Gastrocnemius medialis (tissue), 4 donors: ENCODE results near the gene IFRD1. TPM values are rescaled to one million over a fixed set of nuclear protein-coding genes. Genes with fewer than 3 reads are reported as not detected.

Source experiments
- ATAC-seq, 2 donors: fragments of 150-250 bp; one replicate each; pipeline ENCODE4 v1.9.1; 2016
- DNase-seq, 2 donors: peaks; one replicate each; pipeline ENCODE4 v3.0.0-alpha.2; 2019
- H3K27ac ChIP-seq, 4 donors: fragments of 200-600 bp; sonication (generic); 1 replicate in 1 of 4; 2 replicates in 3 of 4; pipeline ENCODE4 v1.5.1; 2016 to 2018; ENCODE audit warnings: mild to moderate bottlenecking in 2 of 4, moderate library complexity in 1 of 4
- H3K27me3 ChIP-seq, 3 donors: fragments of 200-600 bp; sonication (generic) in 2 of 3; 1 replicate in 1 of 3; 2 replicates in 2 of 3; pipeline versions ENCODE4 v1.5.1 to v1.6.0; 2016 to 2019; ENCODE audit warnings: mild to moderate bottlenecking in 1 of 3, moderate library complexity in 1 of 3
- H3K36me3 ChIP-seq, 2 donors: fragments of 200-600 bp; sonication (generic) in 1 of 2; one replicate each; pipeline ENCODE4 v1.5.1; 2017 to 2018
- H3K4me1 ChIP-seq, 2 donors: fragments of 200-600 bp; sonication (generic) in 1 of 2; one replicate each; pipeline ENCODE4 v1.5.1; 2016 to 2017; ENCODE audit warnings: mild to moderate bottlenecking in 2 of 2
- H3K4me3 ChIP-seq, 4 donors: fragments of 200-600 bp; sonication (generic) in 3 of 4; 1 replicate in 1 of 4; 2 replicates in 3 of 4; pipeline ENCODE4 v1.5.1; 2016 to 2019; ENCODE audit warnings: mild to moderate bottlenecking in 2 of 4
- H3K9me3 ChIP-seq, 3 donors: fragments of 200-600 bp; sonication (generic) in 2 of 3; 1 replicate in 1 of 3; 2 replicates in 2 of 3; pipeline ENCODE4 v1.5.1; 2016 to 2019
- POLR2A ChIP-seq, 2 donors: fragments of 450-650 bp; IDR thresholded peaks; one replicate each; pipeline ENCODE4 v1.6.1; 2017; ENCODE audit warnings: antibody characterized with exemption in 2 of 2, mild to moderate bottlenecking in 2 of 2, moderate library complexity in 2 of 2
- in situ Hi-C, 4 donors: fragments of 200-750 bp; cut with MboI; loops; one replicate each; pipeline versions ENCODE4 v1.15.0 to v1.8.0; 2017; ENCODE audit warnings: low sequenced_read_pairs in 4 of 4
- intact Hi-C: fragments of 100-400 bp; cut with DNase I; formaldehyde crosslinking; loops from one replicate; pipeline ENCODE4 v1.15.1; 2023; ENCODE audit warnings: low total_unique reads
- total RNA-seq, 4 donors: library from RNA; depleted of rRNA; stranded (reverse); fragments of >200 nt; gene quantifications; one replicate each; pipeline versions ENCODE4 v1.1.0 to v1.2.3, GENCODE V29; 2016
- TF ChIP-seq, protein P1 (sequence below), 5 experiments: fragments of 450-650 bp in 3 of 5; fragments of 200-600 bp in 2 of 5; sonication (generic) in 2 of 5; IDR thresholded peaks in 4 of 5; conservative IDR thresholded peaks in 1 of 5; 1 replicate in 4 of 5; 2 replicates in 1 of 5; pipeline ENCODE4 v1.5.1; 2016 to 2019; ENCODE audit warnings: antibody characterized with exemption in 5 of 5, mild to moderate bottlenecking in 3 of 5, moderate library complexity in 3 of 5

The IFRD1 gene
- total RNA-seq, 4 donors from 2014 or later = 37.8 to 70.8 (median 50.1) TPM

DNA sequence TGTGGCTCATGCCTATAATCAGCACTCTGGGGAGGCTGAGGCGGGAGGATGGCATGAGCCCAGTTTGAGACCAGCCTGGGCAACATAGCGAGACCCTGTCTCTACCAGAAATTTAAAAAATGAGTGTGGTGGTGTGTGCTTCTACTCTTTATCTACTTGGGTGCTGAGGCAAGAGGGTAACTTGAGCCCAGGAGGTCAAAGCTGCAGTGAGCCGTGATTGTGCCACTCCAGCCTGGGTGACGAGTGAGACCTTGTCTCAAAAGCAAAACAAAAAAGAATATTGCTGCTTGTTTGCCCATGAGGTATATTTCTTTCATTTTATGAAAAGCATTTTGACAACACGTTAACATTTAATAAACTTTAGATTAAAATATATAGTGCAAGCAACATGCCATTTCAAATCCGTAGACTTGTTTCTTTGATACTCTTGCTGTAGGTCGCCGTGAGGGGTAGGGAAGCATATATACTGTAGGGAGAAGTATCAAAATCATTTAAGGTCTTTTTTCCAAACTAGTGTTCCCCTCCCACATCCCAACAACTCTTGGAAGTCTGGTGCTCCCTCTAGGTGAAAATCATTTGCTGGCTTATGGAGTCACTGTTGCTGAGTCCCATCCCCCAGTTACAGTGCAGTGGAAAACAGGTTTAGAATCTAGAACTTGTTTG, 26.3 kb downstream of the IFRD1 start:
- DNase-seq (peak in 1 of 2 donors; percentile 69), ATAC-seq (peak in 1 of 2 donors; percentile 40)
- H3K36me3 ChIP-seq = peaks cover 0 to 51% of the 10 kb centered on the region in 2 donors
- intact Hi-C loops = no loop called here
- no peaks in the 10 kb centered on the region for H3K9me3 ChIP-seq
- TF ChIP-seq, protein P1, sequence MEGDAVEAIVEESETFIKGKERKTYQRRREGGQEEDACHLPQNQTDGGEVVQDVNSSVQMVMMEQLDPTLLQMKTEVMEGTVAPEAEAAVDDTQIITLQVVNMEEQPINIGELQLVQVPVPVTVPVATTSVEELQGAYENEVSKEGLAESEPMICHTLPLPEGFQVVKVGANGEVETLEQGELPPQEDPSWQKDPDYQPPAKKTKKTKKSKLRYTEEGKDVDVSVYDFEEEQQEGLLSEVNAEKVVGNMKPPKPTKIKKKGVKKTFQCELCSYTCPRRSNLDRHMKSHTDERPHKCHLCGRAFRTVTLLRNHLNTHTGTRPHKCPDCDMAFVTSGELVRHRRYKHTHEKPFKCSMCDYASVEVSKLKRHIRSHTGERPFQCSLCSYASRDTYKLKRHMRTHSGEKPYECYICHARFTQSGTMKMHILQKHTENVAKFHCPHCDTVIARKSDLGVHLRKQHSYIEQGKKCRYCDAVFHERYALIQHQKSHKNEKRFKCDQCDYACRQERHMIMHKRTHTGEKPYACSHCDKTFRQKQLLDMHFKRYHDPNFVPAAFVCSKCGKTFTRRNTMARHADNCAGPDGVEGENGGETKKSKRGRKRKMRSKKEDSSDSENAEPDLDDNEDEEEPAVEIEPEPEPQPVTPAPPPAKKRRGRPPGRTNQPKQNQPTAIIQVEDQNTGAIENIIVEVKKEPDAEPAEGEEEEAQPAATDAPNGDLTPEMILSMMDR (IDR thresholded peaks at IDR 0.05 in 4 of 5, conservative IDR thresholded peaks at IDR 0.05 in 1 of 5) = no peak
- TF ChIP-seq POLR2A (IDR thresholded peaks at IDR 0.05) = no peak
- no peak overlapping the region for H3K4me3 ChIP-seq
- peak overlapping the region; percentile 55 to 87 (median 64) for H3K27ac ChIP-seq
- no peaks in the 10 kb centered on the region for H3K27me3 ChIP-seq
- peaks cover 19 to 23% of the 10 kb centered on the region in 2 donors for H3K4me1 ChIP-seq
- in situ Hi-C loops = loop anchor here in 1 of 4 donors (25.0 kb wide), 2 partner anchors 264 to 914 kb away; partner anchors contain the start of genes DOCK4, IMMP2L and ZNF277

DNA sequence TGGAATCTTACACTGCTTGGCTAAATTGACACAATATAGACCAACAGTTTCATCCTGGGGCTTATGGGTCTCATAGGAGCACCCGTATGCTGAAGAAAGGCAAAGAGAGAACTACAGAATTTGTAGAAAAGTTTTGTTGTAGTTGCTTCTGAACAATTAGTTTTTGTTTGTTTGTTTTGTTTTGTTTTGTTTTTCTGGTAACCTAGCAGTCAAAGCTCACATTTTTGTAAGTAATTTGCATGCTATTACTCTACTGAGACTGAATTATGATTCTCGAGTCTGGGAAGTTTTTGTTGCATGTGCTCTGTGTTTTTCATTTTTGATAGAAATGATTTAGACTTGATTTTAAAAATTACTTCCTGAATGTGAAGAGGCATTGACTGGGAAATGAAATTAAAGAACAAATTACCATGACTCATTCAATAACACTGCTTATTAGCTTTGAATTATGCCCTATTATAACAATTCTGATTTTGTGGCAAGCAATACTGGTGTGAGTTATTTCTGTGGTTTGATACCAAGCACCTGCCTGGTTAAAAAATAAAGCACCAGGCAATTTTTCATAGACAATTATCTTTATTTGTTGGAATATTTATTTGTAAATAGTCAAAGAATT, 31.0 kb downstream of the IFRD1 start:
- no peak for ATAC-seq

DNA sequence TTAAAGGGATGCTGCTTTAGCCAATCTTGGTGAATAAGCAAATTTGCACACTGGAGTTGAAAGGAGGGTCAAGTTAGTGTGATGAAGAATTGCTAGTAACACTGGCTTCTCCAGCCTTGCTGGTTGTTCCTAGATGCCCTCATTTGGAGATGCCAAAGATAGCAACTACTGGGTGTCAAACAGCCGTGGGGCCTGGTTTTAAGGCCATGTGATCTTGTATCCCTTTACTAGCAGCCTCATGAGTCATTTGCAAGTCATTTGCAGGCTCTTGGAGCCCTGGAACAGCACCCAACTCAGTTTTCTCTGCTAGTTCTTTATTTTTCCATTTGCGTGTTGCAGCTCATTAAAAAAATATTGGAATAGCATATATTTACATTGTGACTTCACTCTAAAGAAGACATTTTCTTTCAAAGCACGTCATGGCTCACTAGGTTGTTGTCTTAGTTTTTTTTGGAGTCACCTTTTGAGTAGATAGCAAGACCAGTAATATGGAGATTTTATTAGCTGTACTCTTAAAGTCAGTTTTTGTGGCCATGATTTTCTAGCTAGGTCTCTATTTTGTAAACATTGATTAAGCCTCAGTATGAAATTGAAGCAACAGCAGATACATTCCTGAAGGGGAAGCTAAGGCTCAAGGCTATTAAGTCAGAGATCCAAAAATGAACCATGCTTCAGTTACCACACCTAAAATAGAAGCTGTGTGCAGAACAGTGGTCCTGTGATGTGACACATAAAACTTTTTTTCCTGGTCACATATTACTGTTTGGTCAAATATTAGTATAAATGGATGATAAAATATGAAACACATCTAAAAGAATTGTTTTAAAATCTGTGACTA, 31.8 kb downstream of the IFRD1 start:
- intact Hi-C loops (loop anchor here (1.0 to 5.0 kb wide), 3 partner anchors 32 to 636 kb away; partner anchors contain the start of genes DOCK4, IFRD1, SMIM30 and ZNF277), in situ Hi-C loops (loop anchor here in 1 of 4 donors (25.0 kb wide), 2 partner anchors 270 to 920 kb away; partner anchors contain the start of genes DOCK4, IMMP2L and ZNF277)
- Histone ChIP-seq H3K27me3 (no peaks in the 10 kb centered on the region), H3K4me1 (peaks cover 43 to 53% of the 10 kb centered on the region in 2 donors), H3K4me3 (peak overlapping the region; percentile 16 to 32 (median 30)), H3K36me3 (peaks cover 0 to under 1% of the 10 kb centered on the region in 2 donors), H3K9me3 (no peaks in the 10 kb centered on the region), H3K27ac (peak overlapping the region; percentile 87 to 96 (median 92))
- TF ChIP-seq, protein P1 (IDR thresholded peaks at IDR 0.05 in 4 of 5, conservative IDR thresholded peaks at IDR 0.05 in 1 of 5) = peak in 1 of 5 experiments; percentile 12
- TF ChIP-seq POLR2A (IDR thresholded peaks at IDR 0.05) = peak; percentile 80 to 91
- ATAC-seq (peak; percentile 87 to 90), DNase-seq (peak; percentile 86 to 95)

More for the DNA sequence above, 31.0 kb downstream of the IFRD1 start:
- intact Hi-C loops = loop anchor here (5.0 kb wide), 1 partner anchor 274 kb away; the partner anchor contains the start of genes DOCK4 and ZNF277
- no peaks in the 10 kb centered on the region for H3K9me3 ChIP-seq
- in situ Hi-C loops = loop anchor here in 1 of 4 donors (25.0 kb wide), 2 partner anchors 269 to 919 kb away; partner anchors contain the start of genes DOCK4, IMMP2L and ZNF277
- H3K36me3 ChIP-seq = peaks cover 0 to 9% of the 10 kb centered on the region in 2 donors
- H3K27me3 ChIP-seq = no peaks in the 10 kb centered on the region
- TF ChIP-seq, protein P1 (IDR thresholded peaks at IDR 0.05 in 4 of 5, conservative IDR thresholded peaks at IDR 0.05 in 1 of 5) = no peak
- no peak for TF ChIP-seq POLR2A (IDR thresholded peaks at IDR 0.05)
- H3K4me3 ChIP-seq = peak overlapping the region; percentile 29 to 34 (median 31)
- no peak for DNase-seq
- H3K4me1 ChIP-seq = peaks cover 45 to 54% of the 10 kb centered on the region in 2 donors
- H3K27ac ChIP-seq = peak overlapping the region; percentile 87 to 96 (median 92)

DNA sequence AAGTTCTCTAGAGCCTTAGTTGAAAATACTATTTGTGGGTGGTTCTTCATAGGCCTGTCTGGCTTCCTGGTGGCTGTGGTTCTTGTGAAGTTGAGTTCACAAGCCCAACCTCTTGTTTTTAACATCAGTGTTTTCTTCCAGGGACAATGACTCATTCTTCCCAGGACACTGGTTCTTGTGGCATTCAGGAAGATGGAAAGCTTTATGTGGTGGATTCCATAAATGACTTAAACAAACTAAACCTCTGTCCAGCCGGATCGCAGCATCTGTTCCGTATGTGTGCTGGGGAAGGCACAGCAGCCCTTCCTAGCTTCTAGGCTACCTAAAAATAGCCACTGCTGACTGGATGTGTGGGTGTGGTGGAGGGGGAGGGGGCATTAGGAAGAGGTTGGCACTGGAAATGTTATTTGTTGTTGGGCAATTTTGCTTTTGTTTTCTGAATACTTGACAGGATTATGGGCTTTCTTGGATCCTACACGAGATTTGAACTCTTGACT, 34.5 kb downstream of the IFRD1 start:
- in situ Hi-C loops = loop anchor here in 1 of 4 donors (25.0 kb wide), 2 partner anchors 272 to 922 kb away; partner anchors contain the start of genes DOCK4, IMMP2L and ZNF277
- Histone ChIP-seq H3K9me3 (no peaks in the 10 kb centered on the region), H3K27me3 (no peaks in the 10 kb centered on the region), H3K27ac (peak overlapping the region; percentile 87 to 96 (median 92)), H3K4me3 (peak overlapping the region in 1 of 4 donors; percentile 0), H3K4me1 (peaks cover 52 to 53% of the 10 kb centered on the region in 2 donors), H3K36me3 (peaks cover 0 to 3% of the 10 kb centered on the region in 2 donors)
- DNase-seq (peak; percentile 34 to 57), ATAC-seq (peak; percentile 13 to 15)
- intact Hi-C loops = loop anchor here (5.0 kb wide), 1 partner anchor 277 kb away; the partner anchor contains the start of genes DOCK4 and ZNF277
- peak; percentile 47 to 55 for TF ChIP-seq POLR2A (IDR thresholded peaks at IDR 0.05)
- TF ChIP-seq, protein P1 (IDR thresholded peaks at IDR 0.05 in 4 of 5, conservative IDR thresholded peaks at IDR 0.05 in 1 of 5) = no peak
